Transverse colon (tissue), 4 donors: ENCODE measurements around the gene ZNF302.

Source experiments
- CTCF ChIP-seq, 5 experiments: fragments of 200-600 bp in 3 of 5; fragments of 450-650 bp in 2 of 5; sonication (generic) in 3 of 5; IDR thresholded peaks; 1 replicate in 2 of 5; 2 replicates in 3 of 5; pipeline ENCODE4 v1.5.1; 2016 to 2017; ENCODE audit warnings: antibody characterized with exemption in 5 of 5, inconsistent platforms in 3 of 5, mild to moderate bottlenecking in 2 of 5, moderate library complexity in 1 of 5
- POLR2A ChIP-seq: fragments of 450-650 bp; IDR thresholded peaks from one replicate; pipeline ENCODE4 v1.6.1; 2016; ENCODE audit warnings: antibody characterized with exemption, mild to moderate bottlenecking, moderate library complexity
- POLR2AphosphoS5 ChIP-seq, 3 donors: sonication (generic); formaldehyde crosslinking; IDR thresholded peaks; one replicate each; pipeline ENCODE4 v1.6.1; 2016; ENCODE audit warnings: antibody characterized with exemption in 3 of 3

GRCh38 chr19:34664870-34665269, 12.6 kb upstream of the ZNF302 start:
- no peak for TF ChIP-seq CTCF (IDR thresholded peaks at IDR 0.05)
- TF ChIP-seq POLR2A = no peak
- no peak for TF ChIP-seq POLR2AphosphoS5 (IDR thresholded peaks at IDR 0.05)
